Pons (tissue), 1 donor: ENCODE results near the gene RABGAP1L.
A peak's percentile ranks its signal among the peaks of the same experiment; 100 is the strongest.
"Not testable (repeated sequence)": the region's sequence is repeated elsewhere in the genome, so short reads cannot be mapped to it uniquely, and the experiment has no call there.

Experiments
- DNase-seq: peaks from one replicate; pipeline ENCODE4 v3.0.0-alpha.2; 2016; ENCODE audit warnings: low spot score

Gene RABGAP1L

GRCh38 chr1:174239541-174239940 is 80.2 kb downstream of the RABGAP1L start:
- no peak for DNase-seq

- DNase-seq, result no peak
Measured at GRCh38 chr1:174242856-174243255, 83.5 kb downstream of the RABGAP1L start.

- no peak for DNase-seq
Measured at GRCh38 chr1:174243451-174244000, 84.2 kb downstream of the RABGAP1L start.

GRCh38 chr1:174244017-174244416 is 84.7 kb downstream of the RABGAP1L start:
- DNase-seq, result no peak

GRCh38 chr1:174247472-174247871 is 88.2 kb downstream of the RABGAP1L start:
- DNase-seq, result no peak

GRCh38 chr1:174248041-174248440 is 88.7 kb downstream of the RABGAP1L start:
- DNase-seq, result no peak

- DNase-seq, result not testable (repeated sequence)
Measured at GRCh38 chr1:174256386-174256785, 97.1 kb downstream of the RABGAP1L start.

GRCh38 chr1:174258148-174258550 is 98.8 kb downstream of the RABGAP1L start:
- peak; percentile 62 for DNase-seq

- peak; percentile 89 for DNase-seq
Measured at GRCh38 chr1:174262349-174263241, 103.3 kb downstream of the RABGAP1L start.

- peak; percentile 20 for DNase-seq
Measured at GRCh38 chr1:174265282-174265681, 106.0 kb downstream of the RABGAP1L start.

GRCh38 chr1:174266476-174266875 is 107.2 kb downstream of the RABGAP1L start:
- DNase-seq, result no peak

- peak; percentile 53 for DNase-seq
Measured at GRCh38 chr1:174266991-174267612, 107.8 kb downstream of the RABGAP1L start.

- no peak for DNase-seq
Measured at GRCh38 chr1:174269989-174270651, 110.8 kb downstream of the RABGAP1L start.

- no peak for DNase-seq
Measured at GRCh38 chr1:174273190-174273589, 113.9 kb downstream of the RABGAP1L start.

- no peak for DNase-seq
Measured at GRCh38 chr1:174273776-174274175, 114.5 kb downstream of the RABGAP1L start.

- DNase-seq, result no peak
Measured at GRCh38 chr1:174274452-174274851, 115.1 kb downstream of the RABGAP1L start.

- DNase-seq, result no peak
Measured at GRCh38 chr1:174274884-174275283, 115.6 kb downstream of the RABGAP1L start.

GRCh38 chr1:174276087-174276486 is 116.8 kb downstream of the RABGAP1L start:
- DNase-seq, result no peak

GRCh38 chr1:174284052-174284451 is 124.7 kb downstream of the RABGAP1L start:
- no peak for DNase-seq

- DNase-seq, result no peak
Measured at GRCh38 chr1:174286042-174286441, 126.7 kb downstream of the RABGAP1L start.

GRCh38 chr1:174289644-174290310 is 130.5 kb downstream of the RABGAP1L start:
- DNase-seq, result no peak

GRCh38 chr1:174291059-174291458 is 131.7 kb downstream of the RABGAP1L start:
- no peak for DNase-seq
